Gastrocnemius medialis (tissue), 4 donors: ENCODE data around the gene MPPED1.

Experiments
- POLR2A ChIP-seq, 2 donors: fragments of 450-650 bp; IDR thresholded peaks; one replicate each; pipeline ENCODE4 v1.6.1; 2017; ENCODE audit warnings: antibody characterized with exemption in 2 of 2, mild to moderate bottlenecking in 2 of 2, moderate library complexity in 2 of 2
- TF ChIP-seq, protein P1 (sequence below), 5 experiments: fragments of 450-650 bp in 3 of 5; fragments of 200-600 bp in 2 of 5; sonication (generic) in 2 of 5; IDR thresholded peaks in 4 of 5; conservative IDR thresholded peaks in 1 of 5; 1 replicate in 4 of 5; 2 replicates in 1 of 5; pipeline ENCODE4 v1.5.1; 2016 to 2019; ENCODE audit warnings: antibody characterized with exemption in 5 of 5, mild to moderate bottlenecking in 3 of 5, moderate library complexity in 3 of 5

DNA sequence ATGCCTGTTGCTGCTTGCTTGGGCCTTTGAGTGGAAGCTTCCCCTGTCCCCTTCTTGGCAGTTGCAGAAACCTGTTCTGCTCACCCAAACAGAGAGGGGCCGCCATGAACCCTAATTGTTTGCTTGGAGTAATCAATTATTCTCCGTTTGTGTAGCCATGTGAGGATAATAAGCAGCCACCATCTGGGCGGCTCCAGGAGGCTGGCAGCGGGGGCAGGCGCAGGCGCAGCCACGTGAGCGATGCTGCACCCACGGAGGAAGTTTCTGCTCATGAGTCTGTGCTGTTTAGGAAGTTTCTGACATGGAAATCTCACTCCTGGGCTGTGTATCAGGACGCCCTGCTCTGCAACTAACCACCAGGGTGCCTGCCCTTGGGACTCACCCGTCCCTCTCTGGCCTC lies 90.1 kb downstream of the MPPED1 start:
- TF ChIP-seq, protein P1, sequence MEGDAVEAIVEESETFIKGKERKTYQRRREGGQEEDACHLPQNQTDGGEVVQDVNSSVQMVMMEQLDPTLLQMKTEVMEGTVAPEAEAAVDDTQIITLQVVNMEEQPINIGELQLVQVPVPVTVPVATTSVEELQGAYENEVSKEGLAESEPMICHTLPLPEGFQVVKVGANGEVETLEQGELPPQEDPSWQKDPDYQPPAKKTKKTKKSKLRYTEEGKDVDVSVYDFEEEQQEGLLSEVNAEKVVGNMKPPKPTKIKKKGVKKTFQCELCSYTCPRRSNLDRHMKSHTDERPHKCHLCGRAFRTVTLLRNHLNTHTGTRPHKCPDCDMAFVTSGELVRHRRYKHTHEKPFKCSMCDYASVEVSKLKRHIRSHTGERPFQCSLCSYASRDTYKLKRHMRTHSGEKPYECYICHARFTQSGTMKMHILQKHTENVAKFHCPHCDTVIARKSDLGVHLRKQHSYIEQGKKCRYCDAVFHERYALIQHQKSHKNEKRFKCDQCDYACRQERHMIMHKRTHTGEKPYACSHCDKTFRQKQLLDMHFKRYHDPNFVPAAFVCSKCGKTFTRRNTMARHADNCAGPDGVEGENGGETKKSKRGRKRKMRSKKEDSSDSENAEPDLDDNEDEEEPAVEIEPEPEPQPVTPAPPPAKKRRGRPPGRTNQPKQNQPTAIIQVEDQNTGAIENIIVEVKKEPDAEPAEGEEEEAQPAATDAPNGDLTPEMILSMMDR (IDR thresholded peaks at IDR 0.05 in 4 of 5, conservative IDR thresholded peaks at IDR 0.05 in 1 of 5), result no peak
- TF ChIP-seq POLR2A (IDR thresholded peaks at IDR 0.05), result no peak
